ENCODE measurements around the gene ITM2B.
"Not testable (repeated sequence)": the region's sequence is repeated elsewhere in the genome, so short reads cannot be mapped to it uniquely, and the experiment has no call there.

The ITM2B gene

DNA sequence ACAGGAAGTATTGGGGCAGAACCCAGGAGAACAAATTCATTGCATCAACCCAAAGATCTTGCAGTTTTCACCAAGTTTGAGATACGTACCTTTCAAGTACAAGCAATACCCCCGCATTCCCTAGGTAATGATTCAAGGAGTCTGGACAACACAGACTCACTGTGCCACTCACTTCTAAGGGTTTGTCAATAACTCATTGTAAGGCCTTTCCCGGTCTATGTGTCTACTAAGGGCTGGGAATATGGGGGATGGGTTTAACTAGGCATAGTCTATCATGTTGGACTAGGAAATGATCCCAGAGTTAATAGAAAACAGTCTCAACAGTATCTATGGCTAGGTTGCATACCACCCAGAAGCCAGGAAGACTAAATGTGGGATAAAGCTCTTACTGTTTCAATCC, 8.3 kb upstream of the ITM2B start:
- DNase-seq (ENCODE audit: low read depth in 3 of 3): no peak

DNA sequence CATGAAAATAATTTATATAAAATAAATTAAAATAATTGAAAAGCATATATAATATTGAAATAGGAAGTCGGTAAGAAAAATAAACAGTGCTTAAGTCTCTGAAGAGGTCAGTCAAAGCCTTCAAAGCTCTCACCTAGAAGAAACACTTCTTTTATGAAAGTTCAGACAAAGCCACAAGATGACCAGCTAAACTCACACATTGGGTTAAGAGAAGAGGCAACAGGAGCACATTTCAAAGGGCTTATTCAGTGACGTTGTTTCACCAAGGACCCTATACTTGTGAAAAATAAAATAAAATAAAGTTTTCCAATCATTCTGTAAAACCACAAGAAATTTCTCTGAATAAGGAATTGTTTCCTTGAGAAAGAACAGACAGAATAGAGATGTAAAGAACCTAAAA, 2.5 kb upstream of the ITM2B start:
- no peak for DNase-seq (ENCODE audit: low read depth in 3 of 3)

DNA sequence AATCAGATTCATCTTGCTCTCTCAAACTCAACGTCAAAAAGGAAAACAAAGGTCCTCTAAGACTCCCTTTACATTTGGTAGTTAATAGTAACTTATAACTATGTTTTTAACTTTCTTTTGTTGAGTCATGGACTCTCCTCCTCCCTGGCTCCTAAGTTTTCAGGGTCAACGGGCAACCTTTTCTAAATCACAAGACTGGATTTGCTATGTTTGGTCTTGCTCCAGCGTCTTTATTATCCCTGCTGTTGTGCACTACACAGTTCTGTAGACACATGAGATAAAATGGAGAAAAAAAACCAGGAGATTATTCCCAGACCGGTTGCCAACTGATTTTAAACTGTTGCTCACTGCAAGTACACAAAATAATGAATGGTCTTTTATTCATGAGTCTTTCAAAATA, 1.9 kb upstream of the ITM2B start:
- no peak for DNase-seq (ENCODE audit: low read depth in 3 of 3)

DNA sequence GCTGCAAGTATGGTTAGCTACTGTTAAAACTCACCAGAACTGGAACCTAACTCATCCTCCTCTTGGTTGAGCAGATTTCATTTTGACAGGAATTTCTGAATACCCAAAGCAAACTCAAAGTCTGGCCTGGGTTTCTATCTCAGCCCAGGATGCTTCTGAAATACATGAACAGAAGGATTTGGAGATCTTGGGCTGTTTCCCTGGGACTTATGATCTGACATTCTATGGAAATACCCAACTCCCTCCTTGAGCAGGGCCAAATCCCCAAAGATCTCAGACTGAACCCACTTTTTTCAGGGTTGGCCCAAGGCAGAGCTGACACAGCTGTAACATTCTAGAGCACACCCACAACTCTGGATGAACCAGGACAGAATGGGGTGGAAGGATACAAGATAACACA, 1.1 kb upstream of the ITM2B start:
- DNase-seq (ENCODE audit: low read depth in 3 of 3): no peak

DNA sequence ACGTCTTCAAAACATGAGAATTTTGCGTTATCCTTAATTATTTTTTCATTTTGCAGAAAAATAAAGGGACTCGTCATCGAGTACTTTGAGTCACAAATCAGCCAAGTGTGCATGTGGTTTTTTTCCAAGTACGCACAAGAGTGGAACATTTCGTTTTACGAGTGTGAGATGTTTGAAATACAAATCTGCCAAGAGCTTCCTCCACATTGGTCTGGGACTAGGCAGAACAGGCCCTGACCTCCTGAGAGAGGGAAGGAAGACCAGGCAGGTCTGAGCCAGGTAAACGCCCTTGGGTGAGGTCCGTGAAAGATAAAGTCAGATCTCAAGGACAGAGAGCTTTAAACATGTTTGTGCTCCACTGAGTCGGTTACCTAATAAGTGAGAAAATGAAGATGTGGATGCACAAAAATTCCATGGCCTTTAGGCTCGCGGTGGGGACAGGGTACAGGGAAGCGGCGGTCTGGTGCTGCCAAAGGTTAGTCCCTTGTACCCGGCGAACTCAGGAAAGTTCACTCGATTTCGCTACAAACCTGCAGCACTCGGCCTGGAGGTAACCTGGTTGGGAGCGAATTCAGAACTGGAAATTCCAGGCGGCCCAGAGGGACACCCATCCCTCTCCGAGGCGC, 473 bp upstream of the ITM2B start:
- no peak for DNase-seq (ENCODE audit: low read depth in 3 of 3)

DNA sequence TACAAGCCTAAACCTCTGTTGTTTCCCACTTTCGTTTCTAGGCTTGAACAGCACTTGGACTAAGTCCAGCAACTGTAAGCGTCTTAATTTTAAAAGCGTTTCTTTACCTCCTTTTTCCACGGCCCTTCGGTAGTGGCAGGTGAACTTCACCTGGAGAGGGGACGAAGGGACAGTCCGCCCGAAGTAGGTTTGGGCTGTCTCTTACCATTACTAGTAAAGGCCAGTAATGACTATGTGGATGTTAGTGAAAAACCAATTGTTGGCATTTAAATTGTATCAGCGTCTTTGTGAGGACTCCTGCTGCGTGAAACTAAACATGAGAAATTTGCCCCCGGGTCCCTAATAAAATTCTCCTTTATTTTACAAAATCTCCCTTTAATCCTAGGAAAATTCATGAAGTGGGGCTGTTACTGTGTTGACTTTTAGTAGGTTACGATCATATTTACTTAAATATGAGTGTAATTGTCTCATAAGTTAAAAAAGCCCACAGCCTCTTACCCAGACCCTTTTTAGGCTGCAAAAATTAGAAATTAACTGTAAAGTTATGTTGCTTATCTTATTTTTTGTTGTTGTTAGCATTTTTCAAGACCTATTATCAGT, 983 bp downstream of the ITM2B start:
- DNase-seq (ENCODE audit: low read depth in 3 of 3): no peak

DNA sequence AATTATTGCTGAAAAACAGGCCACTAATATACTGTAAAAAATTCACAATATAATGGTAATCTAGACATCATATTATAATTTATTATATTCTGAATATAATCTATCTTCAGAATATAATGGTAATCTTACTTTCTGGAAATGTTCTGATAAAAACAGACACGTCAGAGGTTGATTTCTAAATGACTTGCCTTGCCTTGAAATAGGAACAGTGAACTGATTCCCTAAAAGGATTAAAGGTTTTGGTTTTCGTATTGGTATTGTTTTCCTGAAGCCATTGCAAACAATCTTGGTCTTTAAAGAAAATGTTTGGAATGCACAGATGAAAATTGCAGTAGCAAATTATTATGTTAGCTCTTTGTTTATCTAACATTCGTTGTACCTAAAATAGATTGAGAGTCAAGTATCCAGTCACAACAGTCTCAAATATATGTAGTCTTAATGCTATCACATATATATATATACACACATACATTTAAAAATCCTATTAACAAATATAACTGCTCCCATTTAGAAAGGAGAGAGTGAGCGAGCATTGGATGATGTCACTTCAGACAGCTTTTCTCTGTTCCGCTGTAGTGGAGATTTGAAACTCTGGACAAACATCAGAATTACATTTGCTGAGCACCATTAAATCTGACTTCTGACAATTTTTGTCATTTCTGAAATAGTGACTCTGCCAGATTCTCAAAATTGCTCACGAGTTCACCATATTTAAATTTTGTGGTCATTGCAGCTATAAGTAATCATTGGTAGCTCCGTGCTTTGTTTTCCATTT, 1.7 kb downstream of the ITM2B start:
- no peak for DNase-seq (ENCODE audit: low read depth in 3 of 3)

DNA sequence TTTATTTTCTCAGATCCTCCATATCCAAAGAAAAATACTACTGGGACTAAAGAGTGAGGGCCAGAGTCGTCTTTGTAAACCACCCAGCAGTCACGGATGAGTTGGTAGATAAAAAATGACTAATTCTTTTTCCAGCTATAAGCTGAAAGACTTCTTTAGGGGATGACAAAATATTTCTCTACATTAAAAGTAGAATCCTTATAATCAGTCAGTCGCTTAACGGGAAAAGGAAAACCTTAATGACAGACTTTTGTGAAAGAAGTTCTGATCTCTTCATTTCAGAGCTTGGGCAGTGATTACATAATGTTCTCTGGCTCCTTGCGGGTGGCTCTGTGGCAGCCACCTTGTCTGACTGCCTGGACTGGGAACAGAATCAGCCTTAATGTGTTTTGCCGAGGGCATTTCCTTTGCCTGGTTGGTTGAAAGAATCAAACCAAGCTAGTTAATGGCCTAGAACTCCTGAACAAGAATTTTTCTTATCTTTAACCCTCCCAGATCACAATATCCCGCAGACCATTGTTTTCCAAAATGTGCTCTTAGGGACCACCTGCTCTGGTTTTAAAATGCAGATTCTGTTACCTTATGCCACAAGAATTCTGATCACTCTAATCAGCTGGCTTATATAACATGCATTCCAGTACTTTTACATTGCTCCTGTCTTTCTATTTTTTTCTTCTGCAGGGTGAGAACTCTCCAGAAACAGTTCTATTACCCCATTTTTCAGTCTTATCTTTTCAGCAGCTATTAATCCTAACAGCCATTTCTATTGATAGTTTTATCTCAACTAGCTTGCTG, 2.5 kb downstream of the ITM2B start:
- no peak for DNase-seq (ENCODE audit: low read depth in 3 of 3)

DNA sequence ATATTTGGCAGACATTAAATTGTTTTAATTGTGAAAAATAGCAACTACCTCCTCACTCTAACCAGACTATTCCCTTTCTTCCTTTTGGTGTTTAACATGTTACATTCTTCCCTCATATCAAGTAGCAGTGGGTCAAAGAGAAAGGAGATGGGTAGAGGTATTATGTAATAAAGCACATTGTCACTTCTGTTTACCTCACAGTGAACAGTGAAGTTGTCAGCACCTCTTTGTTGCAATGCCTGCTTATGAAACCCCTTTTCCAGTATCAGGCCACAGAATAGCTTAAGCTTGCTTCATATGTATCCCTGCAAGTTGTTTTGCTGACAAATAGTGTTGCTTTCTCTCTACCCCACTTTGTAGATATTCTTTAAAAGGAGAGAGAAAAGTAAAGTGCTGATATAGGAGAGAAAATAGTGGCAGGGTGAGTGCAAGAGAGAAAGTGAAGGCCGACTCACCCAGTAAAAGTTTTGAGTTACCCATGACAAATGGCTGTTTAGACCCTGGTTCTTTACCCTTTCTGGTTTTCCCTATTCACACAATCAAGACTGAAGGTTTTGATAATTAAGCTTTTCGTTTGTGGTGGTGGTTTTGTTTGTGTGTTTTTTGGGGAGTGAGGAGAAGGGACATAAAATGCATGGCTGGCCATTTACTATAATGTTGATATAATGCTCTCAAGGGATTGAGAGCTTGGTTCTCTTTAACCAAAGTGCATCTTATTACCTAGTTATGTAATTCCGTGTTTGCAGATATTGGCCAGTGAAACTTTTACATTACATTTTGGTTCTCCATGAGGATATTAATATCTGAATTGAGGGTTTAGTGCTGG, 3.7 kb downstream of the ITM2B start:
- no peak for DNase-seq (ENCODE audit: low read depth in 3 of 3)

DNA sequence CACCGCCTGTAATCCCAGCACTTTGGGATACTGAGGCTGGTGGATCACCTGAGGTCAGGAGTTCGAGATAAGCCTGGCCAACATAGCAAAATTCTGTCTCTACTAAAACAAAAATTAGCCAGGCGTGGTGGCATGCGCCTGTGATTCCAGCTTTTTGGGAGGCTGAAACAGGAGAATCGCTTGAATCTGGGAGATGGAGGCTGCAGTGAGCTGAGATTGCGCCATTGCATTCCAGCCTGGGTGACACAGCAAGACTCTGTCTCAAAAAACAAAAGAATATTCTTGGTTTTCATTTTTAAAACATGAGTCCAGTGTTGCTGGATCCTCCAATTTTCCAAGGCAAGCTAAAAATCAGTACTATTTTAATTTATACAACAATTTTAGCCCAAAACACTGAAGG, 6.4 kb downstream of the ITM2B start:
- not testable (repeated sequence) for DNase-seq (ENCODE audit: low read depth in 3 of 3)

DNA sequence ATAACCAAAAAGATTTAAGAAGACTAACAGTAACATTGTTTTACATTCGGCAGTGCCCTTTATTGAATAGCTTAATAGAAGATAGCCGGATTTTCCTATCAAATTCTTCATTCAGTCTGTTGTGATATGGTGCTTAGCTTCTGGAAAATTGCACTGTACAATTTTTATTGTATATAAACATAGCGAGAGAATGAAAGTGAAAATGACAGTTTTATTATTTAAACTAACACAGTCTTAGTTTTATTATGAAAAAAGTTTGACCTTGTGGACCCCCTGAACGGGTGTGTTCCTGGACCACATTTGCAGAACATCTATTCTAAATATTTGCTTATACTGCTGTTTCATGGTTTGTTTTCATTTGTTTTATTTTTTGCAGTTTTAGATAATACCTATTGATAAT, 8.6 kb downstream of the ITM2B start:
- DNase-seq (ENCODE audit: low read depth in 3 of 3): no peak

DNA sequence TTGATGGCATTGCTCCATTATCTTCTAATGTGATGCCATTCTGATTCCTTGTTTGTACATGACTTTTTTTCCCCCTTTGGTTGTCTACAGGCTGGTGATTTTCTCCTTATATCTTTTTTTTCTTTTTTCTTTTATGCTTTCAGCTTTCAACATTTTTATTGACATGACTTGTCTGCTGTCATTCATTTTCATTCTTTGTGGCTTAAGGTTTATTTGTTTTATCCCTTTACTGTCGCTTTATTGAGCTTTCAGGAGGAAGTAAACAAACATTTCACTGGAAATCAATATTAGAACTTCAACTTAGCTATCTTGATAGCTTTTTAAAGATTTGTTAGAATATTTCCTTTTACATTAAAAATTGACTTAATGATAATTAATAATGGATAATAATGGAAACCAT, 9.7 kb downstream of the ITM2B start:
- DNase-seq (ENCODE audit: low read depth in 3 of 3): no peak

DNA sequence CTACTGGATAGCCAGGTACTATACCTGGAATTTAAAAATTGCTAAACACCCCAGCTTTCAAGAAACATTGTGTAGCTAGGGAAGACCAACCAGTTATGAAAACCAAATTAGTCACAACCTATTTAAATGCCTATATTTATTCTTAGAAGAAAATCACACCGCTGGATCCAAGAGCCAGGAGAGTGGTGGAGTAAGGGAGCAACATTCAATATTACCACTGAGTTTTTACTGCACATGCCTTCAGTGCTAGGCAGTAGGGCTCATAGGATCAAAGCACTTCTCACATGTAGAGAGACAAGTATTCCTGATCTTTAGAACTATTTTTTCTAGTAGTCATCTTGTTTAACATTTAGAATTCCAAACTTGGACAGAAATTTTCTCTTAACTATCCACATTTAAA, 11.2 kb downstream of the ITM2B start:
- DNase-seq (ENCODE audit: low read depth in 3 of 3): no peak

DNA sequence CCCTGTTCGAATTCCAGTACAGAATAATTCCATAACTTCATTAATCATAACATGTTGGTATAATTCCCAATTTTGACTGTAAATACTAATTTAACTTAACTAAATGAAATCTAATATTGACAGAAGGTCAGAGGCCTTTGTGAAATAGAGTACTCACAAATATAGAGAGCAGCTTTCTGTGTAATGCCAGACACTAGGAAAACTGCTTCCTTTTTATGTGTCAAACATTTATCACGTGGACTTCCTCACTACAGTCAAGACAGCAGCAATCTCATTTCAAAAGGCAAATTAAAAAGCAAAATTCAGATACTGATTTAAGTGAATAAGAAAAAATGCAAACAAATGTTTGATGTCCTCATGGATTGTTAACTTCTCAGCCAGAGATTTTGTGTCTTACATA, 13.1 kb downstream of the ITM2B start:
- no peak for DNase-seq (ENCODE audit: low read depth in 3 of 3)

DNA sequence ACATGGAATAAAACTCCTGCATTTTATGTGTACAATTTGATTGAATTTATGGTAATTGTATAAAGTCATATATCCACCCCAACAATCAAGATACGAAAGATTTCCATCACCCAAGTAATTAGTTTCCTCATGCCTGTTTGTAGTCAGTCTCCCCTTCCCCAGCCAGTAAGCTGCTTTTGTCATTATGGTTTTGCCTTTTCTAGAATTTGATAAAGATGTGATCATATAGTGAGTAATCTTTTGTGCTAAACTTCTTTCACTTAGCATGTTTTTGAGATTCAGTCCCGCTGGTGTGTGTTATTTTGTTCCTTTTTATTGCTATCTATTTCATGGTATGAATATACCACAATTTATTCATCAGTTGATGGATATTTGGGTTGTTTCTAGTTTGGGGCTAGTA, 16.0 kb downstream of the ITM2B start:
- no peak for DNase-seq (ENCODE audit: low read depth in 3 of 3)

DNA sequence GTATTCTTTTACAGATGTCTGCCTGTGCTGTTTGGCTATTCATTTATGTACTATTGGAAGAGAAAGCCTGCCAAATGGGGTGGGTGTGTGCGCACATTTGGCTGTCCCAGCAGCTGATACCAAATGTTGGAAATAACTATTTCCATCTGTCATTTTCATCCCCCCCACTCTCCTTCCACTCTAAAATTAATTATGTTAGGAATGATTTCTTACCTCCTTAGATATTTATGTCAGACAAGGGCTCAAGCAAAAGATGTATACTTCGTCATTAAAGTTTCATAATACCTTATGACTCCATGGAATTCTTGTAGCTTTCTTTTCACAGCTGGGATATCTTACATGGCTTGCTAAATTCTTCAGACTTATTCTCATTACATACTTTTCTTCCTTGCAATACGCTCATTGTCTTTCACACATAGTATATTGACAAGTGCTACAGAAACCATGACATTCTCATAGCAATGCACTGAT, 18.6 kb downstream of the ITM2B start:
- DNase-seq (ENCODE audit: low read depth in 3 of 3): no peak

DNA sequence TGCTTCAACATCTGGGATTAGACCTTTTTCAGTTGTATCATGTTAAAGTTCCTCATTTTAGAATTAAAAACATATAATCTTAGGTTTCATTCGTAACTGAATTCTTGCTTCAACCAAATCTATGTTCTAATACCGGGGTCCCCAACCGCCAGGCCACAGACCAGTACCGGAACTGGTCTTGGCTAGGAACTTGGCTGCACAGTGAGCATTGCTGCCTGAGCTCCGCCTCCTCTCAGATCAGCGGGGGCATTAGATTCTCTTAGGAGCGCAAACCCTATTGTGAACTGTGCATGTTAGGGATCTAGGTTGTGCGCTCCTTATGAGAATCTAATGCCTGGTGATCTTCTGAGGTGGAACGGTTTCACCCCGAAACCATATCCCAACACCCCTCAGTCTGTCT, 19.2 kb downstream of the ITM2B start:
- DNase-seq (ENCODE audit: low read depth in 3 of 3): no peak

DNA sequence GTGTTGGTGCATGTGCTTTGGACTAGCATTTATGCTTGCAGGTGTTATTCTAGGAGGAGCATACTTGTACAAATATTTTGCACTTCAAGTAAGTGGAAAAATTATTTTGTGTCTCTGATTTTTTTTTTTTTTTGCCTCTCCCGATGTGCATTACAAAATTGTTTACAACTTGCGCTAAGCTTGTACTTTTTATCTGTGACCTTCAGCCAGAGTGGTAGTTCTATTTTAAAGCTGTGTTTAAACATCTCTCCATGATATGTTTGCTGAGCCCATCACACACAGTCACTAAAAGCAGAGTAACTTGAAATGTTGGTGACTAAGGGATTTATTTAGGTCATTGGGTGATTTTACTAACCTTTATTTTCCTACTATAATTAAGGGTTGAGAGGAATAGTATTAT, 20.8 kb downstream of the ITM2B start:
- DNase-seq (ENCODE audit: low read depth in 3 of 3): no peak

DNA sequence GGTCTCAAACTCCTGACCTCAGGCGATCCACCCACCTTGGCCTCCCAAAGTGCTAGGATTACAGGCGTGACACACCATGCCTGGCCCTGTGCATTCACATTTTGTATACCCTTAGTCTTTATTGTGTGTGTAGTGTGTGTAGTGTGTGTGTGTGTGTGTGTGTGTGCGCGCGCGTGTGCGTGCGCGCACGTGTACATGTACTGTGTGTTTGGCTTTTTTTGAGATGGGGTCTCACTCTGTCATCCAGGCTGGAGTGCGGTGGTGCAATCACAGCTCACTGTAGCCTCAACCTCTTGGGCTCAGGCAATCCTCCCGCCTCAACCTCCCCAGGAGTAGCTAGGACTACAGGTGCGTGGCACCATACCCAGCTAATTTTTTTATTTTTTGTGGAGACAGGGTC, 22.1 kb downstream of the ITM2B start:
- DNase-seq (ENCODE audit: low read depth in 3 of 3): no peak

DNA sequence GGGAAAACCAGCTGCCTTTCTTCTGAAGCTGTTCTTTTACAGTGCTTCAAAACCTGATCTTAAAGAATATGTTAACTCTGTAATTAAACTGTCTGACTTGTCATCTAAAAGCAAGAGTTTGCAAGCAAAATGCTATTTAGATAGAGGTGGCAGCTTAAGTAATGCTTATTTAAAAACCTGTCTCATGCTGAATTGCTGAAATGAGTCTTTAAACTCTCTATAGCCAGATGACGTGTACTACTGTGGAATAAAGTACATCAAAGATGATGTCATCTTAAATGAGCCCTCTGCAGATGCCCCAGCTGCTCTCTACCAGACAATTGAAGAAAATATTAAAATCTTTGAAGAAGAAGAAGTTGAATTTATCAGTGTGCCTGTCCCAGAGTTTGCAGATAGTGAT, 22.9 kb downstream of the ITM2B start:
- no peak for DNase-seq (ENCODE audit: low read depth in 3 of 3)

DNA sequence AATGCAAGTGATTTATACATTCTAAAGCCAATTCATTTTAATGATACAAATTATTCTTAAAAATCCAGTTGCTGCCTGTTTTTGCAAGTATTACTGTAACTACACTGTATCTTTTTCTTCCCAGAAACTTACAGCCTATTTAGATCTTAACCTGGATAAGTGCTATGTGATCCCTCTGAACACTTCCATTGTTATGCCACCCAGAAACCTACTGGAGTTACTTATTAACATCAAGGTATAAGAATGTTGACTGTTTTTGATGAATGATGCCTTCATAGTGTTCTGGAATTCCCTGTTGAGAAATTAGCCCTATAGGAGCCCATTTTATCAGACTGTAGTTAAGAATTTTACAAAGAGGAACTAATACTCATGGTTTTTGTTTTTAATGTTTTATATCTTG, 25.0 kb downstream of the ITM2B start:
- DNase-seq (ENCODE audit: low read depth in 3 of 3): no peak

DNA sequence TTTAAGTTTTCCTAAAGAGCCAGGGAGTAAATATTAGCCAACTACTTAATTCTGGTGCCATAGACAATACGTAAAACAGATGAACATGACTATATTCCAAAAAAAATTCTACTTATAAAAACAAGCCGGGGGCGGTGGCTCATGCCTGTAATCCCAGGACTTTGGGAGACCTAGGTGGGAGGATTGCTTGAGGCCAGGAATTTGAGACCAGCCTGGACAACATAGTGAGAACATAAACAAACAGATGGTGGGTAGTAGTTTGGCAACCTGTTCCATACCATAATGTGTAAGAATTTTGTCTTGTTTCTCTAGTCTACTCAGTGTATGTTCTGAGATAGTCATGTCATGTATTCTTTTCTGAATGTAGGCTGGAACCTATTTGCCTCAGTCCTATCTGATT, 25.4 kb downstream of the ITM2B start:
- no peak for DNase-seq (ENCODE audit: low read depth in 3 of 3)
